ENCODE data around the gene GJB6. TPM values are rescaled to one million over a fixed set of nuclear protein-coding genes. Genes with fewer than 3 reads are reported as not detected.

Gene GJB6
- total and polyA plus RNA-seq, 4 donors: 0.06 to 0.08 TPM; not detected in 2

DNA sequence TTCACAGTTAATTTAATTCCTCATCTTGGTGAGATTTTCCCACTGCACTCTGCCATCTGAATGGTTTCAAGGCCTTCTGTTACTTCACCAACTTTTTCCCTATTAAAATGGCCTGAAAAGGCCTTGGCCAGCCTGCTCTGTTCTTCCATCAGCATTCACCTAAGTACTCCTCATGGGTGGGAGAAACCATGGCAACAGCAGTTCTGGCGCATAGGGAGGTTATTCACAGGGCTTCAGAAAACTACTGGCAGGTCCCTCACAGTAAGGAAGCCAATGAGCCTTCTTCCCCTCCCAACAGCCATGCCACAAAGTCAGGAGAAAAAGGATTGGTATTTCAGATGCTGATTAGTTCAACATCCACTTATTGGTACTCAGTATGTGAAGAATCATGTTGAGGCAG is 22.2 kb downstream of the GJB6 start:
- no peak overlapping the region for H3K4me3 ChIP-seq (ENCODE audit: low read depth in 1 of 3, low read length in 3 of 3)
- WGBS: 89% methylated on average over 1 of the region's 1 CpG
- H3K9ac ChIP-seq (ENCODE audit: low read depth in 1 of 2, low read length in 2 of 2): no peak overlapping the region
- no peaks in the 10 kb centered on the region for H3K9me3 ChIP-seq (ENCODE audit: control insufficient read depth in 4 of 4, low read length in 3 of 4)
- no peak for DNase-seq (ENCODE audit: low spot score)
- H3K4me1 ChIP-seq (ENCODE audit: control insufficient read depth in 4 of 4, insufficient read depth in 4 of 4, low read length in 3 of 4): no peaks in the 10 kb centered on the region
- TF ChIP-seq, protein P1, sequence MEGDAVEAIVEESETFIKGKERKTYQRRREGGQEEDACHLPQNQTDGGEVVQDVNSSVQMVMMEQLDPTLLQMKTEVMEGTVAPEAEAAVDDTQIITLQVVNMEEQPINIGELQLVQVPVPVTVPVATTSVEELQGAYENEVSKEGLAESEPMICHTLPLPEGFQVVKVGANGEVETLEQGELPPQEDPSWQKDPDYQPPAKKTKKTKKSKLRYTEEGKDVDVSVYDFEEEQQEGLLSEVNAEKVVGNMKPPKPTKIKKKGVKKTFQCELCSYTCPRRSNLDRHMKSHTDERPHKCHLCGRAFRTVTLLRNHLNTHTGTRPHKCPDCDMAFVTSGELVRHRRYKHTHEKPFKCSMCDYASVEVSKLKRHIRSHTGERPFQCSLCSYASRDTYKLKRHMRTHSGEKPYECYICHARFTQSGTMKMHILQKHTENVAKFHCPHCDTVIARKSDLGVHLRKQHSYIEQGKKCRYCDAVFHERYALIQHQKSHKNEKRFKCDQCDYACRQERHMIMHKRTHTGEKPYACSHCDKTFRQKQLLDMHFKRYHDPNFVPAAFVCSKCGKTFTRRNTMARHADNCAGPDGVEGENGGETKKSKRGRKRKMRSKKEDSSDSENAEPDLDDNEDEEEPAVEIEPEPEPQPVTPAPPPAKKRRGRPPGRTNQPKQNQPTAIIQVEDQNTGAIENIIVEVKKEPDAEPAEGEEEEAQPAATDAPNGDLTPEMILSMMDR (IDR thresholded peaks at IDR 0.05; ENCODE audit: low read depth, low read length, missing input control): no peak
- no peak overlapping the region for H3K27ac ChIP-seq (ENCODE audit: low read depth in 1 of 2, low read length in 2 of 2)
- H3K27me3 ChIP-seq (ENCODE audit: control insufficient read depth in 4 of 4, insufficient read depth in 4 of 4, low read length in 3 of 4): no peaks in the 10 kb centered on the region
- H3K36me3 ChIP-seq (ENCODE audit: control insufficient read depth in 4 of 4, insufficient read depth in 3 of 4, low read depth in 1 of 4, low read length in 3 of 4): no peaks in the 10 kb centered on the region

DNA sequence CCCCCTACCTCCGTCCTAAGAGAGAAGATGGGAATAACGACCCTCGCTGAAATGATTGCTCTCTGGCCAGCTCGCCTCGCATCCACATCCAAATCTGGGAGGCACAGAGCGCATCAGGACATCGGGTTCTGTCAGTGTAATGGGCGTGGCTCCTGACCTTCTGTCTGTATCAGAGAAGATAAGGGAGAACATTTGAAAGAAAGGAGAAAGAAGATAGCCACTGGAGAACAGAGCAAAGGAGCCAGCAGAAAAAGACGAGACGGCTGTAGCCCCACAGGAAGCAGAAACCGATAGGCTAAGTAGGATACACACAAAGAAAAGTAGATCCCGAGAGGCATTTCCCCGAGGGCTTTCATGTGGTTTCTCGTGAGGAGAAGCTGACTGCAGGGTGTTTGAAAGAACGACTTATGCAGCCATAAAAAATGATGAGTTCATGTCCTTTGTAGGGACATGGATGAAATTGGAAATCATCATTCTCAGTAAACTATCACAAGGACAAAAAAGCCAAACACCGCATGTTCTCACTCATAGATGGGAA is 25.4 kb downstream of the GJB6 start:
- Histone ChIP-seq H3K27ac (ENCODE audit: low read depth in 1 of 2, low read length in 2 of 2) (no peak overlapping the region), H3K9ac (ENCODE audit: low read depth in 1 of 2, low read length in 2 of 2) (no peak overlapping the region), H3K4me3 (ENCODE audit: low read depth in 1 of 3, low read length in 3 of 3) (no peak overlapping the region), H3K36me3 (ENCODE audit: control insufficient read depth in 4 of 4, insufficient read depth in 3 of 4, low read depth in 1 of 4, low read length in 3 of 4) (no peaks in the 10 kb centered on the region), H3K4me1 (ENCODE audit: control insufficient read depth in 4 of 4, insufficient read depth in 4 of 4, low read length in 3 of 4) (no peaks in the 10 kb centered on the region), H3K27me3 (ENCODE audit: control insufficient read depth in 4 of 4, insufficient read depth in 4 of 4, low read length in 3 of 4) (no peaks in the 10 kb centered on the region), H3K9me3 (ENCODE audit: control insufficient read depth in 4 of 4, low read length in 3 of 4) (no peaks in the 10 kb centered on the region)
- 76% methylated on average over 16 of the region's 16 CpGs for WGBS
- TF ChIP-seq, protein P2, sequence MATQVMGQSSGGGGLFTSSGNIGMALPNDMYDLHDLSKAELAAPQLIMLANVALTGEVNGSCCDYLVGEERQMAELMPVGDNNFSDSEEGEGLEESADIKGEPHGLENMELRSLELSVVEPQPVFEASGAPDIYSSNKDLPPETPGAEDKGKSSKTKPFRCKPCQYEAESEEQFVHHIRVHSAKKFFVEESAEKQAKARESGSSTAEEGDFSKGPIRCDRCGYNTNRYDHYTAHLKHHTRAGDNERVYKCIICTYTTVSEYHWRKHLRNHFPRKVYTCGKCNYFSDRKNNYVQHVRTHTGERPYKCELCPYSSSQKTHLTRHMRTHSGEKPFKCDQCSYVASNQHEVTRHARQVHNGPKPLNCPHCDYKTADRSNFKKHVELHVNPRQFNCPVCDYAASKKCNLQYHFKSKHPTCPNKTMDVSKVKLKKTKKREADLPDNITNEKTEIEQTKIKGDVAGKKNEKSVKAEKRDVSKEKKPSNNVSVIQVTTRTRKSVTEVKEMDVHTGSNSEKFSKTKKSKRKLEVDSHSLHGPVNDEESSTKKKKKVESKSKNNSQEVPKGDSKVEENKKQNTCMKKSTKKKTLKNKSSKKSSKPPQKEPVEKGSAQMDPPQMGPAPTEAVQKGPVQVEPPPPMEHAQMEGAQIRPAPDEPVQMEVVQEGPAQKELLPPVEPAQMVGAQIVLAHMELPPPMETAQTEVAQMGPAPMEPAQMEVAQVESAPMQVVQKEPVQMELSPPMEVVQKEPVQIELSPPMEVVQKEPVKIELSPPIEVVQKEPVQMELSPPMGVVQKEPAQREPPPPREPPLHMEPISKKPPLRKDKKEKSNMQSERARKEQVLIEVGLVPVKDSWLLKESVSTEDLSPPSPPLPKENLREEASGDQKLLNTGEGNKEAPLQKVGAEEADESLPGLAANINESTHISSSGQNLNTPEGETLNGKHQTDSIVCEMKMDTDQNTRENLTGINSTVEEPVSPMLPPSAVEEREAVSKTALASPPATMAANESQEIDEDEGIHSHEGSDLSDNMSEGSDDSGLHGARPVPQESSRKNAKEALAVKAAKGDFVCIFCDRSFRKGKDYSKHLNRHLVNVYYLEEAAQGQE (IDR thresholded peaks at IDR 0.05): no peak
- TF ChIP-seq, protein P3, sequence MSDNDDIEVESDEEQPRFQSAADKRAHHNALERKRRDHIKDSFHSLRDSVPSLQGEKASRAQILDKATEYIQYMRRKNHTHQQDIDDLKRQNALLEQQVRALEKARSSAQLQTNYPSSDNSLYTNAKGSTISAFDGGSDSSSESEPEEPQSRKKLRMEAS (IDR thresholded peaks at IDR 0.05): no peak
- no peak for TF ChIP-seq EGR1 (IDR thresholded peaks at IDR 0.05; ENCODE audit: low read depth in 2 of 2)
- TF ChIP-seq TAF1 (conservative IDR thresholded peaks at IDR 0.05): no peak
- no peak for TF ChIP-seq GABPA (IDR thresholded peaks at IDR 0.05 in 1 of 2, conservative IDR thresholded peaks at IDR 0.05 in 1 of 2)
- no peak for DNase-seq (ENCODE audit: low spot score)

DNA sequence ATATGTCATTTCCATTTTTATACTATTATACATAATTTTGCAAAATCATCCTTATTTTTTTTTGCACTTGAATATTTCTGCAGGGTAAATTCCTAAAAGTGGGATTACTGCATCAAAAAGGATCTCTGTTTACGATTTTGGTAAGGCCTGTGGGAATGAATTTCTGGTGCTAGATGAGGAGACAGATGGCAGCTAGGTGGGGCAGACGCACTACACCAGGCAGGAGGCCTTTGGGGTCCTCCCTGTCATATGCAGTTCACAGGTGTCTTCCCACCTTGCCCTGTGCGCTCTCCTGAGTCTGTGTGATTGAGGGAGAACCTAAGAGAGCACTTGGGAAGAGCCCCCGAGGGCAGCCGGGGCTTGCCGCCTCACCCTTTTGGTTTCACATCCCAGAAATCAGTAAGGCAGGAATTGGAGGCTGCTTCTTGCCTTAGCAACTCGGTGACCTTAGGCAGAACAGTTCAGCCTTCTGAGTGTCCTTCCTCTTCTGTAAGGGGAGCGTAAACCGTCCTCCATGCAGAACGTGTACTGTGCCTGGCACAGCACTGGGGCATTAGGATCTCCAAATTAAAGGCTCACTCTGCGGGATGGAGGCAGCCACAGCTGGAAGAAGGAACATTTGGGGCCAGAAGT is 25.9 kb downstream of the GJB6 start:
- TF ChIP-seq YY1 (IDR thresholded peaks at IDR 0.05): no peak
- no peak for TF ChIP-seq EGR1 (IDR thresholded peaks at IDR 0.05; ENCODE audit: low read depth in 2 of 2)
- TF ChIP-seq NR2F2 (IDR thresholded peaks at IDR 0.05): no peak
- TF ChIP-seq FOXA1 (IDR thresholded peaks at IDR 0.05): no peak
- TF ChIP-seq, protein P1 (IDR thresholded peaks at IDR 0.05; ENCODE audit: low read depth, low read length, missing input control): no peak
- TF ChIP-seq TAF1 (conservative IDR thresholded peaks at IDR 0.05): no peak
- TF ChIP-seq, protein P4, sequence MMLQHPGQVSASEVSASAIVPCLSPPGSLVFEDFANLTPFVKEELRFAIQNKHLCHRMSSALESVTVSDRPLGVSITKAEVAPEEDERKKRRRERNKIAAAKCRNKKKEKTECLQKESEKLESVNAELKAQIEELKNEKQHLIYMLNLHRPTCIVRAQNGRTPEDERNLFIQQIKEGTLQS (IDR thresholded peaks at IDR 0.05): no peak
- no peak for TF ChIP-seq RXRA (IDR thresholded peaks at IDR 0.05)
- TF ChIP-seq RAD21 (IDR thresholded peaks at IDR 0.05): no peak
- TF ChIP-seq JUND (IDR thresholded peaks at IDR 0.05): no peak
- Histone ChIP-seq H3K4me1 (ENCODE audit: control insufficient read depth in 4 of 4, insufficient read depth in 4 of 4, low read length in 3 of 4) (no peaks in the 10 kb centered on the region), H3K27me3 (ENCODE audit: control insufficient read depth in 4 of 4, insufficient read depth in 4 of 4, low read length in 3 of 4) (no peaks in the 10 kb centered on the region), H3K36me3 (ENCODE audit: control insufficient read depth in 4 of 4, insufficient read depth in 3 of 4, low read depth in 1 of 4, low read length in 3 of 4) (no peaks in the 10 kb centered on the region), H3K27ac (ENCODE audit: low read depth in 1 of 2, low read length in 2 of 2) (no peak overlapping the region), H3K9me3 (ENCODE audit: control insufficient read depth in 4 of 4, low read length in 3 of 4) (no peaks in the 10 kb centered on the region), H3K9ac (ENCODE audit: low read depth in 1 of 2, low read length in 2 of 2) (no peak overlapping the region), H3K4me3 (ENCODE audit: low read depth in 1 of 3, low read length in 3 of 3) (no peak overlapping the region)
- DNase-seq (ENCODE audit: low spot score): no peak
- WGBS: 79% methylated on average over 11 of the region's 11 CpGs

All from liver (tissue), 9 donors.